ENCODE measurements around the gene SLC4A5.

SLC4A5 gene

GRCh38 chr2:74314107-74314506, 29.1 kb downstream of the SLC4A5 start:
- POLR2A ChIA-PET (ENCODE audit: low non-redundant PET) = no interaction called here

GRCh38 chr2:74313497-74313896, 29.7 kb downstream of the SLC4A5 start:
- TF ChIP-seq CTCF (conservative IDR thresholded peaks at IDR 0.05; ENCODE audit: low read depth) = no peak
- no peak overlapping the region for H3K27ac ChIP-seq
- no peak for DNase-seq (ENCODE audit: low spot score)
- CTCF ChIA-PET = interaction anchor here (0.7 kb wide), 1 partner anchor 613 kb away, joined by 3 read pairs; no protein-coding TSS in a partner anchor
- POLR2A ChIA-PET (ENCODE audit: low non-redundant PET) = no interaction called here

More at GRCh38 chr2:74314107-74314506, 29.1 kb downstream of the SLC4A5 start:
- H3K27ac ChIP-seq = no peak overlapping the region
- no peak for DNase-seq (ENCODE audit: low spot score)
- TF ChIP-seq CTCF (conservative IDR thresholded peaks at IDR 0.05; ENCODE audit: low read depth) = no peak
- CTCF ChIA-PET = interaction anchor here (0.7 kb wide), 1 partner anchor 614 kb away, joined by 3 read pairs; no protein-coding TSS in a partner anchor

GRCh38 chr2:74312913-74313312, 30.3 kb downstream of the SLC4A5 start:
- TF ChIP-seq CTCF (conservative IDR thresholded peaks at IDR 0.05; ENCODE audit: low read depth) = no peak
- POLR2A ChIA-PET (ENCODE audit: low non-redundant PET) = no interaction called here
- no peak overlapping the region for H3K27ac ChIP-seq
- CTCF ChIA-PET = interaction anchor here (0.6 kb wide), 1 partner anchor 569 kb away, joined by 8 read pairs; no protein-coding TSS in a partner anchor
- DNase-seq (ENCODE audit: low spot score) = no peak

GRCh38 chr2:74307720-74308119, 35.5 kb downstream of the SLC4A5 start:
- no peak for DNase-seq (ENCODE audit: low spot score)
- CTCF ChIA-PET = interaction anchor here (0.7 kb wide), 2 partner anchors 27 to 40 kb away, joined by 3 to 4 read pairs; no protein-coding TSS in a partner anchor
- TF ChIP-seq CTCF (conservative IDR thresholded peaks at IDR 0.05; ENCODE audit: low read depth) = no peak
- no peak overlapping the region for H3K27ac ChIP-seq
- POLR2A ChIA-PET (ENCODE audit: low non-redundant PET) = interaction anchor here (0.6 kb wide), 1 partner anchor 87 kb away, joined by 5 read pairs; no protein-coding TSS in a partner anchor

- POLR2A ChIA-PET (ENCODE audit: low non-redundant PET) = no interaction called here
- no peak for TF ChIP-seq CTCF (conservative IDR thresholded peaks at IDR 0.05; ENCODE audit: low read depth)
- CTCF ChIA-PET = no interaction called here
- no peak overlapping the region for H3K27ac ChIP-seq
- no peak for DNase-seq (ENCODE audit: low spot score)
Observed at GRCh38 chr2:74304332-74305148, 38.7 kb downstream of the SLC4A5 start.

GRCh38 chr2:74302865-74303264, 40.4 kb downstream of the SLC4A5 start:
- ChIA-PET CTCF (no interaction called here), POLR2A (ENCODE audit: low non-redundant PET) (no interaction called here)
- no peak for TF ChIP-seq CTCF (conservative IDR thresholded peaks at IDR 0.05; ENCODE audit: low read depth)
- H3K27ac ChIP-seq = no peak overlapping the region
- DNase-seq (ENCODE audit: low spot score) = no peak
